DND-41 (cell line): ENCODE results near the gene ST14.

Source experiments
- CTCF ChIP-seq: IDR thresholded peaks from 2 replicates; pipeline ENCODE4 v1.5.1; 2012; ENCODE audit warnings: borderline replicate concordance, low read length, moderate library complexity, mild to moderate bottlenecking; ENCODE audit not compliant: poor library complexity, severe bottlenecking; ENCODE audit errors: extremely low read depth
- EZH2 ChIP-seq: IDR thresholded peaks from 3 replicates; pipeline ENCODE4 v1.6.1; 2012; ENCODE audit warnings: borderline replicate concordance, low read depth, mild to moderate bottlenecking, moderate library complexity, low read length, inconsistent platforms; ENCODE audit not compliant: severe bottlenecking

GRCh38 chr11:130213143-130213978 is 53.8 kb downstream of the ST14 start:
- TF ChIP-seq CTCF (peak; percentile 96), EZH2 (no peak)
